ENCODE measurements around the gene FRMD5.

The FRMD5 gene

GRCh38 chr15:44101286-44101685 is 93.8 kb downstream of the FRMD5 start:
- DNase-seq (ENCODE audit: low read depth) = no peak
- TF ChIP-seq, protein P1, sequence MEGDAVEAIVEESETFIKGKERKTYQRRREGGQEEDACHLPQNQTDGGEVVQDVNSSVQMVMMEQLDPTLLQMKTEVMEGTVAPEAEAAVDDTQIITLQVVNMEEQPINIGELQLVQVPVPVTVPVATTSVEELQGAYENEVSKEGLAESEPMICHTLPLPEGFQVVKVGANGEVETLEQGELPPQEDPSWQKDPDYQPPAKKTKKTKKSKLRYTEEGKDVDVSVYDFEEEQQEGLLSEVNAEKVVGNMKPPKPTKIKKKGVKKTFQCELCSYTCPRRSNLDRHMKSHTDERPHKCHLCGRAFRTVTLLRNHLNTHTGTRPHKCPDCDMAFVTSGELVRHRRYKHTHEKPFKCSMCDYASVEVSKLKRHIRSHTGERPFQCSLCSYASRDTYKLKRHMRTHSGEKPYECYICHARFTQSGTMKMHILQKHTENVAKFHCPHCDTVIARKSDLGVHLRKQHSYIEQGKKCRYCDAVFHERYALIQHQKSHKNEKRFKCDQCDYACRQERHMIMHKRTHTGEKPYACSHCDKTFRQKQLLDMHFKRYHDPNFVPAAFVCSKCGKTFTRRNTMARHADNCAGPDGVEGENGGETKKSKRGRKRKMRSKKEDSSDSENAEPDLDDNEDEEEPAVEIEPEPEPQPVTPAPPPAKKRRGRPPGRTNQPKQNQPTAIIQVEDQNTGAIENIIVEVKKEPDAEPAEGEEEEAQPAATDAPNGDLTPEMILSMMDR (IDR thresholded peaks at IDR 0.05; ENCODE audit: low read depth, low read length, missing control alignments) = no peak
- no peak overlapping the region for H3K4me3 ChIP-seq (ENCODE audit: low read depth, low read length)

- TF ChIP-seq, protein P1 (IDR thresholded peaks at IDR 0.05; ENCODE audit: low read depth, low read length, missing control alignments) = no peak
- no peak overlapping the region for H3K4me3 ChIP-seq (ENCODE audit: low read depth, low read length)
- no peak for DNase-seq (ENCODE audit: low read depth)
These were observed 95.4 kb downstream of the FRMD5 start for GRCh38 chr15:44099671-44100070.

DNA sequence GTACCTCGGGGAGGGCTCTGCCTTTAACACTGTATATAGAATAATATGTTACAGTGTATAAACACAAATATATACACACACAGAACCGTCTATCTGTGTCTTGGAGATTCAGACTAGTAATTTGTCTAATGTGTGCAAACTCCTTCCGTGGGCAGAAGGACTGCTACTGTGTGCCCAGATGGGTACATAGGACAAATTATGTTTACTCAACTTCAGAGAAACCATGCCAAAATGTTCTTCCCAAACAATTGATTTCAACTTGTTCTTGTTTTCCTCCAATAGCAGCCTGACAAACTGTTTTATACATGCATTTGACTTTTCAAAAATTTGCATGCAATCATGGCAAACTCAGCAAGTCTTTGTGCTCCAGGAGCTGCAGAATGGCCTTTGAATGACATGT is 97.5 kb downstream of the FRMD5 start:
- TF ChIP-seq, protein P1 (IDR thresholded peaks at IDR 0.05; ENCODE audit: low read depth, low read length, missing control alignments) = no peak
- H3K4me3 ChIP-seq (ENCODE audit: low read depth, low read length) = no peak overlapping the region
- DNase-seq (ENCODE audit: low read depth) = no peak

- TF ChIP-seq, protein P1 (IDR thresholded peaks at IDR 0.05; ENCODE audit: low read depth, low read length, missing control alignments) = no peak
- no peak for DNase-seq (ENCODE audit: low read depth)
- no peak overlapping the region for H3K4me3 ChIP-seq (ENCODE audit: low read depth, low read length)
These were observed 98.5 kb downstream of the FRMD5 start for GRCh38 chr15:44096596-44096995.

DNA sequence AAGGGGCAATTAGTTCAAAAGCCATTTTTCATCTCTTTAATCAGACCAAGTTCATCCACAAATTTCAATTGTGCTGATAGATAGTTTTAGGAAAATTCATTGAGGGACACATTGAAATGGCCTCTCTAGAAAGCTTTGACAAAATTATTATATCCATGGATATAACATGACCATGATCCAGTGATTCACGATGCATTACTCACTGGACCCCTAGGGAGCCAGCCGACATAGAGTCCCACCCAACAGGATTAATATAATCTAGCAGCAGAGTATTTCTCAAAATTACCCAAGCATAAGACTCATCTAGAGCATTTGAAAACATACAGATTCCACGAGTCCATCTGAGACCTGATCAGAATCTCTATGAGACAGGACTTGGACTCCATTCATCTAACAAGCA is 100.3 kb downstream of the FRMD5 start:
- no peak for DNase-seq (ENCODE audit: low read depth)
- TF ChIP-seq, protein P1 (IDR thresholded peaks at IDR 0.05; ENCODE audit: low read depth, low read length, missing control alignments) = no peak
- no peak overlapping the region for H3K4me3 ChIP-seq (ENCODE audit: low read depth, low read length)

DNA sequence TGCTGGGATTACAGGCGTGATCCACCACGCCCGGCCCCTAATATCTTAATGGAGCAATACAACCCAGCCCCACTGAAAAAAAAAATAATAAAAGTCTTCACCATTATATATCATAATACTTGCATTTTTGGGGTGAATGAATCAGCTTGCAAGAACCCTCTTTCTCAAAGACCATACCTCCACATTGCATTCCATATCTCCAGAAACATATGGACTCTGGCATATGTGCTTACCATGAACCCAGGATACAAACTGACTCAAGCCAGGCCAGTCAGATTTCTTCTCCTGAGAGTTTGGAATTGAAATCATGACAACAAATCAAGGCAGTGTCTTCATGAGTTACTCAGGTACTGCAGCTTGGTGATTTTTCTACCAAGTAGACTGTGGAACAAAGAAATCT is 101.2 kb downstream of the FRMD5 start:
- DNase-seq (ENCODE audit: low read depth) = no peak
- TF ChIP-seq, protein P1 (IDR thresholded peaks at IDR 0.05; ENCODE audit: low read depth, low read length, missing control alignments) = no peak
- H3K4me3 ChIP-seq (ENCODE audit: low read depth, low read length) = no peak overlapping the region

- H3K4me3 ChIP-seq (ENCODE audit: low read depth, low read length) = no peak overlapping the region
- DNase-seq (ENCODE audit: low read depth) = no peak
- TF ChIP-seq, protein P1 (IDR thresholded peaks at IDR 0.05; ENCODE audit: low read depth, low read length, missing control alignments) = no peak
These were observed 102.8 kb downstream of the FRMD5 start for GRCh38 chr15:44092221-44092620.

Measured in GM12864 (cell line).